GM21381 (cell line): ENCODE data around the gene DOC2B.
"Not testable (repeated sequence)": the region's sequence is repeated elsewhere in the genome, so short reads cannot be mapped to it uniquely, and the experiment has no call there.

ENCODE experiments used
- ATAC-seq: cut with Tn5 transposase; IDR thresholded peaks from one replicate; pipeline ENCODE4 v1.9.1; 2021; ENCODE audit warnings: mild to moderate bottlenecking, moderate library complexity; ENCODE audit not compliant: unreplicated experiment

The DOC2B gene

GRCh38 chr17:213286-214105, 32.0 kb upstream of the DOC2B start:
- ATAC-seq = no peak

- no peak for ATAC-seq
These were observed 29.0 kb upstream of the DOC2B start for GRCh38 chr17:210402-210801.

DNA sequence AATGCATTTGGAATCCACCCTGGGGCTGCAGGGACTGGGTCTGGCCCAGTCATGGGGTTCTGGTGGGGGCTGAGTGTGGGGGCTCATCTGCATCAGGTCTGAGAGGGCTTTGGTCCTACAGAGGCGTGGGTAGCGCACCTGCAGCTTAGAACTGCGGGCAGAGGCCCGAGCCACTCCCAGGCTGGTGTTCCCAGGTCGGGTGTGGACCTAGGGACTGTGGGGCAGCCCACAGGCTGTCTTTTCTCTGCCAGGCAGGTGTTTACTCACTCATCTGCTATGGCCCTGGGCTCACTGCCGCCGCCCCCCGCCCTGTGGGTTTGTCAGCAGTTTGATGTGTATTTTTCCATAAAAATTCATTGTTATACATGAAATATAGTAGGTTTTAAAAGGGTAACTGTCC, 27.0 kb upstream of the DOC2B start:
- ATAC-seq = no peak

DNA sequence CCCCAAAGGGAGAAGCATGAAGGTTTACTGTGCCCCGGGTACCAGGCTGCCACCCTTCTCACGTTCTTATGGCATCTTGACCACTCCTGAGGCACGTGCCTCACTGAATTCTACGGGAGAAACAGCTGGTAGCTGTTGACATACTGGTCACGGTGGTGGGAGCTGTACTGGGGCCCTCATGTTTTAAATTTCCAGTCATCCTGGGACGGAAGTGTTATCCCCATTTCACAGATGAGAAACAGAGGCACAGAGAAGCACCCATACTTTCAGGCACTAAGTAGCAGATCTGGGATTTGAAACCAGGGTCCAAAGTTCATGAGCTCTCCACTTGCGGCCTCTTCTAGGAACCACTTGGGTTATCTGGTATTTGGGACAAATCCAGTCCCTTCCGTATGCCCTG, 26.3 kb upstream of the DOC2B start:
- no peak for ATAC-seq

DNA sequence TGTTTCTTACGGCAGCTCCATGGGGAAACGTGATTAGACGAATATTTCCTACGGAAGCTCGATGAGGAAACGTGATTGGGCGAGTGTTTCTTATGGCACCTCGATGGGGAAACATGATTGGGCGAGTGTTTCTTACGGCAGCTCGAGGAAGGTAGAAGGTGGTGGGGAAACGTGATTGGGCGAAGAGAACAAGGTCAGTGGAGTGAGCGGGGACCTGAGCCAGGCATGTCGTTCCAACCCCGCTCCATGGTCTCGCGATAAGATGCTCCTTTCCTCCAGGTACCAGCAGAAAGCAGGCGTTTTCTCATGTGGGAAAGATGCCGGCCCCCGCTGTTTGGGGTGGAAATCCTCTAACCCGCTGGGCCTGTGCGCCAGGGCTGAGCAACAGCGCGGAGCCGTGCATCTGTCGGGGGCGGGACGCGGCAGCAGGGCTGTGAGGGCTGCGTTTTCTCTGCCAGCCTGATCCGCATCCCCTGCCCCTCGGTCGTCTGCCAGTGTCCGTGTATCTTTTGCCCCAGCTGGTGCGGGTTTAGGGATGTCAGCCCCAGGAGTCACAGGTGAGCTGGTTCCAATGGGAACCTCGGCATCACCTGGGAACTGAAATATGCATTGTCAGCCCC, 25.6 kb upstream of the DOC2B start:
- ATAC-seq = no peak

GRCh38 chr17:206484-206883, 25.0 kb upstream of the DOC2B start:
- not testable (repeated sequence) for ATAC-seq

GRCh38 chr17:205817-206216, 24.4 kb upstream of the DOC2B start:
- ATAC-seq = no peak

DNA sequence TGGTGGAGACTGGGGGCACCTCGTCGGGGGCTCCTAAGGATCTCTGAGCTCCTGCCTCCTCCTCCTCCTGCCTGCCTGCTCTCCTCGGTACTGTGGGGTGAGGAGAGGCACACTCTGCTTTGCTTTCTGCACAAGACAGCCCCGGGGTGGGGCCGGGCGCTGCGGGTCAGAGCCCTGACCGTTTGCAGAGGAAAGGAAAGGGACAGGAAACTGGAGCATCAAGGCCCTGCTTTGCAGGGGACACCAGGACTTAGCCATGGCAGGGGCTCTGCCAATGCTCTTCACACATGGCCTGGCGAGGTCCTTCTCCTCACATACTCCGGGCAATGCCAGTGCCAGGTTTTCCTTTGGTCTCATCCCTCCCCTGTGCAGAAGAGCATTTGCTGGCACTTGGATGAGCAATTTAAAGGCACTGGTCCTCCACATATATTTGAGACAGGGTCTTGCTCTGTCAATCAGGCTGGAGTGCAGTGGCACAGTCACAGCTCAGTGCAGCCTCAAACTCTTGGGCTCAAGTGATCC, 23.8 kb upstream of the DOC2B start:
- ATAC-seq = no peak

DNA sequence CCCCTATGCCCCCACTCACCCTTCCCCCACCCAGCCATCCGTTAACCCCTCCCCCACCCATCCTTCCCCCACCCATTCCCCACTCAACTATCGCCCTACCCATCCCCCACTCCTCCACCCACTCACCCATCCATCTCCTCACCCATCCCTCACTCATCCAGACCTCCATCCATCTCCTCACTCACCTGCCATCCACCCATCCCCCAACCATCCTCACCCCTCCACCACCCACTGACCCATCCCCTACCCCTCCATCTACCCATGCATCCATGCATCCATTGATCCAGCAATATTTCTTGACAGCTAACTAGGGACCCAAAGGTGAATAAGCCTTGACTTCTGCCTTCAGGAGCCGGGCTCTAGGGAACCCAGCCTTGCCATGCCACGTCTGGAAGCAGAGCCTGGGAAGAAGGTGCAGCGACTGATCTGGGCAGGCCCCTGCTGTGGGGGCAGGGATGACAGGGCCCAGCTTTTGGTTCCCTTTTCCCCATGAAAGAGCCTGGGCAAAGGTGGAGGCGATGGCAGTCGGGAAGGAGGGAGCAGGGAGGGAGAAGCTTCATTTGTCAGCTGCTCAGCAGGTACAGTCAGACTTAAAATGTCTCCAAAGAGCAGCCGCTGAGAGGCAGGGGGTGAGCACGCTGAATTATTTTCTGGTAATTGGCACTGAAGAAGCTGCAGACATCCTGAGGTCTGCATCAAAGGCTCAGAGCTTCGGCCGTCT, 23.1 kb upstream of the DOC2B start:
- no peak for ATAC-seq

GRCh38 chr17:202501-202951, 21.1 kb upstream of the DOC2B start:
- ATAC-seq = no peak

- ATAC-seq = not testable (repeated sequence)
These were observed 20.3 kb upstream of the DOC2B start for GRCh38 chr17:201736-202135.

GRCh38 chr17:201257-201656, 19.8 kb upstream of the DOC2B start:
- ATAC-seq = not testable (repeated sequence)

DNA sequence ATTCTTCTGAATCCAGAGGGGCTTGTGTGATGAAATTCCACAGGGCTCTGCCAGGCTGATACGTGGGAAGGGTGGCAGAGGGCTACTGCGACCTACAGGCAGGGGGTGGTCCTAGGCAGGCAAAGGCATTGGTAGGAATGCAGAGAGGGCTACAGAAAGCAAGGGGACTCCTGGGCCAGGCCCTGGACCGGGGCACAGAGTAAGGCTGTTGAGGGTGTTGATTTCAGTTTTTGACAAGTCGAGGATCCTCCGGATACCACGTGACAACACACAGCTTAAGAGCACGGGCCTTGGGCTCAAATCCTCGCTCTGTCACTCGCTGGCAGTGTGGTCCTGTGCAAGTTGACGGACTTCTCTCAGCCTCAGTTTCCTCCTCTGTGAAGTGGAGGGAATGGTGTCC, 19.1 kb upstream of the DOC2B start:
- ATAC-seq = no peak

DNA sequence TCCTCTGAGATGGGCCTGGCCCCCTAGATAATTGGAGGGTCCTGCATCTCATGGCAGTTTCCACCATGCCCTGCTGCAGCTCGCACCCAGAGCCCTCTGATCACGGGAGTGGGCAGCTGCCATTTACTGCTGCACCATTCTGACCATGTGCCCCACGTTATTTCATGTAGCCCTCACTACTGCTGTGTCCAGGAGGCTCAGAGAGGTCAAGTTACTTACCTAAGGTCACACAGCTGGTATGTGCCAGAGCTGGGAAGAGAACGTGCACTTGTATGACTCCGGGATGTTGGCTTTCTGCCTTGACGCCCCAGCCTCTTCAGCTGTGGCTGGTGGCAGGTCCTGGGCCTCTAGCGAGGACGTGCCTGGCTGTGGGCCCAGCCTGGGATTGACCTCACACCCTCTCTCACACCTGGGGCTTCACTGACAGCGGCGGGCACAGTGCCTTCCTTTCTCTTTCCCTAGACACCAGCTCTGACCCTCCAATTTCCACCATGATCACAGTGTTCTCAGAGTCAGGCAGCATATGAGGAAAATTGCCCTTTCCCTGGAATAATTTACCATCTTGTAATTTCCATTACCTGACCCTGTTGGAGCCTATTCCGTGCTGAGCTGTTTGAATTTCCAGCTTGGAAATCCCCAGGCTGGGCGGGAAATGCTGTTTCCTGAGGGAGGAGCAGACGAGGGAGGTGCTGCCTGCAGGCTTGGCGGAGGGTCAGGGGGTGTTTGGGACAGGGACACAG, 18.5 kb upstream of the DOC2B start:
- ATAC-seq = no peak

GRCh38 chr17:199191-199604, 17.7 kb upstream of the DOC2B start:
- ATAC-seq = no peak

GRCh38 chr17:198225-198624, 16.8 kb upstream of the DOC2B start:
- ATAC-seq = not testable (repeated sequence)

DNA sequence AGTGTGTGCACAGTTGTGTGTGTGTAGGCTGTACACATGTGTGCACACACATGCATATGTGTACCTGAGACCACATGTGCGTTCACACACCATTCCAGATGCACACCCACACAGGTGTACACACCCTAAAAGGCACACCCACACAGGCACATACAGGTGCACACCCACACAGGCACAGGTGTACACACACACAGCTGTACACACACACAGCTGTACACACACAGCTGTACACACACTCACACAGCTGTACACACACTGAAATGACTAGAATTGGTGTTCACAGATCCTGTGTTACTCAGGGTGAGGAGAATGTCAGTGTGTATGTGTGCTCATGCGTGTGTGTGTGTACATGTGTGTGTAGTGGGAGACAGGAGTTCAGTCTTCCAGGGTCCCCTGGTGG, 15.9 kb upstream of the DOC2B start:
- no peak for ATAC-seq

DNA sequence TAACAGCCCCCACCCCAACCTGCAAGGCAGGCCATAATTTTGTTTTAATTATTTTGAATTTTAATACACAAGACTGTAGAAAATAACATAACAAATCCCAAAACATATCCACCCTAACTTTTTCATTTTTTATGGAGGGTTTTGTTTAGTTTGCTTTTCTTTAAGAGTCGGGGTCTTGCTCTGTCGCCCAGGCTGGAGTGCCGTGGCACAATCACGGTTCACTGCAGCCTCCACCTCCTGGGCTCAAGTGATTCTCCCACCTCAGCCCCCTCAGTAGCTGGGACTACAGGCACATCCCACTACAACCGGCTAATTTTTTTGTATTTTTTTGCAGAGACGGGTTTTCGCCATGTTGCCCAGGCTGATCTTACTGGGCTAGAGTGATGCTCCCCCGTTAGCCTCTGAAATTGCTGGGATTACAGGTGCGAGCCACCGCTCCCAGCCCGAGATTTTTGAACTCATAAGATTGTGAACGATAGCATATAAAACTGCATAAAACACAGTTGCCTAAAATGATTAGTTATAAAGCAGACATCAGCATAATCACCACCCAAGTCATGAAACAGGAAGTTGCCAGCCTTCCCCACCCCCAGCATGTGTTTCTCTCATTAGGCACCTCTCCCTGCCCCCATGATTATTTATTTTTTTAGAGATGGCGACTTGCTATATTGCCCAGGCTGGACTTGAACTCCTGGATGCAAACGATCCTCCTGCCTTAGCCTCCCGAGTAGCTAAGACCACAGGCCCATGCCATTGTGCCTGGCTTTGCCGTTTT, 13.6 kb upstream of the DOC2B start:
- no peak for ATAC-seq

DNA sequence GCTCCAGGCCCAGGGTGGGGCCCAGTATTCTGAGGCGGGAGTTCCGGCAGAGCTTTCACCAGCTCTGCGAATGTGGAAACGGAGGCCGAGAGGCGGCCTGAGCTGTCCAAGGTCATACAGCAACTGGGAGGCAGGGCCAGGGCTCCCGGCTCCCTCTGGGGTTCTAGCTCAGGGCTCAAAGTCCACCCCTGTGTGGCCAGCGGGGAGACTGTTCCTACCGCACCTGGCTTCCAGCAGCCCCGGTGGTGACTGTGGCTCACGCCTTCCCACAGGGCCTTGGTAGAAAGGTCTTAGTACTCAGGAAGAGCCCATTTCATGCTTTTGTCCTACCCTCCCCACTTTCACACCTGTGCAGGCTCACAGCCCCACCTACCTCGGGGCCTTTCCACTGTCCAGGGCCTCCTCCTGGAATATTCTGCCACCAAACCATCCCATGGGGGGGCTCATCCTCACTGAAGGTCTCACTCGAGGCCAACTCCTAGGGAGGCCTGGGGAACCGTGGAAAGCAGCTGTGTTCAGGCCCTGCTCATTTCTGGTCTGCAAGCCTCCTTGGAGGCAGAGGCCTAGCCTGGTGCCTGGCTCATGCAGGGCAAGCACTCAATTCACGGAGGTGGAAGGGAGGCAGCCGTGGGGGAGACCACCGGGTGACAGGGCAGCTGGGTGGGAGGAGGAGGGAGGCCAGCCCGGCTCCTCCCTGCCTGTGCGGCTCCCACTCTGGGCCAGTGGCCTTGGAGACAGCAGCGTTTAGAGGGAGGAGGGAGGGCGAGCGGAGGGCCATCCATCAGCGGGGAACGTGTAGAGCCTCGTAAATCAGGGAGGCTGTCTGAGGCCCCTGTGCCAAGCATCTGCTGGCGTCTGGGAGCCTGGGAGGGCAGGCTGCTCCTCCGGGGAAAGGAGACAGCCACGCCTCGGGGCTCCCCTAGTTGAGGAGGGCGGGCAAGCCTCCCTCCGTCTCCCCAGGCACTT, 12.7 kb upstream of the DOC2B start:
- ATAC-seq = no peak
